HCT116 (cell line): ENCODE data around the gene DFFA. TPM values are rescaled to one million over a fixed set of nuclear protein-coding genes. Genes with fewer than 3 reads are reported as not detected.

Experiments used
- ATAC-seq: fragments of 200-7000 bp; cut with Tn5 transposase; 2 replicates; pipeline ENCODE4 v1.9.1; 2020; ENCODE audit warnings: mild to moderate bottlenecking, moderate library complexity
- BruUV-seq: library from RNA; stranded (reverse); fragments of 400-500 nt; replicated peaks from 2 replicates; lab custom pipeline; 2021; lab: Mats Ljungman, UMichigan
- CTCF ChIA-PET: fragments of 300-600 bp; sonication (Branson Sonifier 250); formaldehyde crosslinking; loops from one replicate; lab custom pipeline; 2021; ENCODE audit warnings: antibody characterized with exemption; lab: Charles Lee
- POLR2A ChIA-PET: fragments of 300-600, 350-600 bp; sonication (Branson Sonifier 250); formaldehyde crosslinking; loops from one replicate; lab custom pipeline; 2021; ENCODE audit warnings: antibody characterized with exemption; lab: Charles Lee
- RAD21 ChIA-PET, 2 experiments: fragments of 300-600 bp; sonication (Branson Sonifier 250); formaldehyde crosslinking; loops; one replicate each; lab custom pipeline; 2023; ENCODE audit warnings: low total read pairs in 2 of 2; ENCODE audit not compliant: uncharacterized antibody in 2 of 2, unreplicated experiment in 2 of 2, low non-redundant PET in 1 of 2; lab: Charles Lee
- DNase-seq: peaks from one replicate; pipeline ENCODE4 v3.0.0-alpha.2; 2010; ENCODE audit warnings: low read depth, low spot score
- H2AFZ ChIP-seq: fragments of 200-600 bp; shearing (Covaris generic), sonication (generic); 2 replicates; pipeline ENCODE4 v1.6.1; 2017; ENCODE audit warnings: low read depth, mixed run types, mixed read lengths, antibody characterized with exemption, low read length; ENCODE audit not compliant: poor library complexity, severe bottlenecking
- H3K27ac ChIP-seq: 2 replicates; pipeline ENCODE4 v1.5.1; 2012; ENCODE audit warnings: low read depth, low read length
- H3K27me3 ChIP-seq: fragments of 200-600 bp; sonication (generic); 2 replicates; pipeline ENCODE4 v1.6.1; 2016; ENCODE audit warnings: mixed run types, low read length, mixed read lengths; ENCODE audit not compliant: insufficient read depth
- H3K36me3 ChIP-seq, 2 experiments: fragments of 200-500 bp in 1 of 2; fragments of 200-600 bp in 1 of 2; sonication (Bioruptor generic) in 1 of 2; sonication (generic) in 1 of 2; 2 replicates each; pipeline versions ENCODE4 v1.5.1 to v1.6.1; 2014 to 2016; ENCODE audit warnings: low read length in 2 of 2, inconsistent platforms in 1 of 2, mixed read lengths in 1 of 2, mixed run types in 1 of 2; ENCODE audit not compliant: insufficient read depth in 2 of 2, control insufficient read depth in 1 of 2
- H3K4me1 ChIP-seq, 2 experiments: fragments of 200-600 bp in 1 of 2; sonication (generic) in 1 of 2; 2 replicates each; pipeline versions ENCODE4 v1.5.1 to v1.6.1; 2012 to 2017; ENCODE audit warnings: low read length in 2 of 2, inconsistent platforms in 1 of 2, mild to moderate bottlenecking in 1 of 2, mixed read lengths in 1 of 2, mixed run types in 1 of 2, moderate library complexity in 1 of 2; ENCODE audit not compliant: insufficient read depth in 2 of 2, control insufficient read depth in 1 of 2
- H3K4me2 ChIP-seq: fragments of 200-600 bp; sonication (generic); 2 replicates; pipeline ENCODE4 v1.6.1; 2017; ENCODE audit warnings: mixed run types, low read length, mixed read lengths
- H3K4me3 ChIP-seq, 2 experiments: fragments of 200-600 bp in 1 of 2; sonication (generic) in 1 of 2; replicated peaks in 1 of 2; 2 replicates each; pipeline ENCODE4 v1.5.1; 2011 to 2016; ENCODE audit warnings: low read length in 2 of 2, control low read depth in 1 of 2, low read depth in 1 of 2, mild to moderate bottlenecking in 1 of 2, mixed read lengths in 1 of 2, mixed run types in 1 of 2
- H3K79me2 ChIP-seq: fragments of 200-600 bp; sonication (generic); 2 replicates; pipeline ENCODE4 v1.6.1; 2017; ENCODE audit warnings: mild to moderate bottlenecking, mixed run types, low read length, moderate library complexity, mixed read lengths; ENCODE audit not compliant: insufficient read depth
- H3K9ac ChIP-seq: fragments of 200-600 bp; sonication (generic); 2 replicates; pipeline ENCODE4 v1.6.1; 2016; ENCODE audit warnings: low read length, mixed read lengths
- H3K9me2 ChIP-seq: fragments of 200-600 bp; sonication (generic), shearing (Covaris generic); 2 replicates; pipeline ENCODE4 v1.6.1; 2017; ENCODE audit warnings: mixed run types, mild to moderate bottlenecking, moderate library complexity; ENCODE audit not compliant: insufficient read depth
- H3K9me3 ChIP-seq, 2 experiments: fragments of 200-500 bp in 1 of 2; fragments of 200-600 bp in 1 of 2; sonication (Bioruptor generic) in 1 of 2; sonication (generic) in 1 of 2; 2 replicates each; pipeline ENCODE4 v1.6.1; 2014 to 2017; ENCODE audit warnings: low read length in 2 of 2, mixed read lengths in 2 of 2, inconsistent platforms in 1 of 2, low read depth in 1 of 2, mild to moderate bottlenecking in 1 of 2, mixed run types in 1 of 2, moderate library complexity in 1 of 2; ENCODE audit not compliant: control insufficient read depth in 1 of 2, insufficient read depth in 1 of 2
- H4K20me1 ChIP-seq: fragments of 200-600 bp; sonication (generic), shearing (Covaris generic); 2 replicates; pipeline ENCODE4 v1.6.1; 2017; ENCODE audit warnings: mixed run types, mild to moderate bottlenecking, moderate library complexity; ENCODE audit not compliant: insufficient read depth
- CEBPB ChIP-seq: IDR thresholded peaks from 2 replicates; pipeline ENCODE4 v1.6.1; 2012; ENCODE audit warnings: low read depth
- EGR1 ChIP-seq: IDR thresholded peaks from 2 replicates; pipeline ENCODE4 v1.6.1; 2012; ENCODE audit warnings: low read depth
- EZH2phosphoT487 ChIP-seq: fragments of 200-600 bp; IDR thresholded peaks from 2 replicates; pipeline ENCODE4 v1.6.1; 2018; ENCODE audit warnings: antibody characterized with exemption, borderline replicate concordance
- JUND ChIP-seq: IDR thresholded peaks from 2 replicates; pipeline ENCODE4 v1.6.1; 2012
- POLR2A ChIP-seq: IDR thresholded peaks from 2 replicates; pipeline ENCODE4 v1.7.0; 2011; ENCODE audit warnings: borderline replicate concordance; ENCODE audit not compliant: insufficient read depth, insufficient read length; ENCODE audit errors: extremely low read depth
- POLR2AphosphoS5 ChIP-seq: IDR thresholded peaks from 2 replicates; pipeline ENCODE4 v1.6.1; 2011; ENCODE audit warnings: mild to moderate bottlenecking, low read depth, low read length, moderate library complexity
- REST ChIP-seq: IDR thresholded peaks from 2 replicates; pipeline ENCODE4 v1.6.1; 2012; ENCODE audit warnings: low read depth
- SIN3A ChIP-seq: IDR thresholded peaks from 2 replicates; pipeline ENCODE4 v1.6.1; 2012; ENCODE audit warnings: low read depth
- SP1 ChIP-seq: IDR thresholded peaks from 2 replicates; pipeline ENCODE4 v1.6.1; 2012; ENCODE audit warnings: low read depth
- TCF7L2 ChIP-seq: IDR thresholded peaks from 2 replicates; pipeline ENCODE4 v1.7.0; 2011; ENCODE audit warnings: borderline replicate concordance, inconsistent platforms; ENCODE audit not compliant: insufficient read depth, insufficient read length; ENCODE audit errors: extremely low read depth
- intact Hi-C: fragments of 100-400 bp; cut with micrococcal nuclease; formaldehyde crosslinking; loops from 2 replicates; pipeline ENCODE4 v1.10.0; 2022
- total RNA-seq: library from RNA; stranded (reverse); gene quantifications from one replicate; pipeline ENCODE4 v1.2.1, GENCODE V29; 2021; ENCODE audit not compliant: unreplicated experiment
- TF ChIP-seq, protein P1 (sequence below): IDR thresholded peaks from 2 replicates; pipeline ENCODE4 v1.6.1; 2012

DFFA gene
- total RNA-seq, 1 experiment from 2014 or later, result 67.7 TPM

GRCh38 chr1:10421637-10422036 is 50.7 kb downstream of the DFFA start:
- Histone ChIP-seq H3K9ac (no peak overlapping the region), H2AFZ (no peak overlapping the region), H3K9me2 (no peaks in the 10 kb centered on the region), H3K36me3 (peaks cover 16 to 18% of the 10 kb centered on the region in 2 experiments), H3K9me3 (no peaks in the 10 kb centered on the region), H3K27ac (no peak overlapping the region), H3K27me3 (no peaks in the 10 kb centered on the region), H3K4me2 (no peak overlapping the region), H4K20me1 (no peaks in the 10 kb centered on the region), H3K4me3 (no peak overlapping the region), H3K4me1 (no peaks in the 10 kb centered on the region), H3K79me2 (no peaks in the 10 kb centered on the region)
- no TSS peak for BruUV-seq
- intact Hi-C loops, result no loop called here
- DNase-seq (no peak), ATAC-seq (no peak)
- POLR2A ChIA-PET, result no interaction called here
- CTCF ChIA-PET, result no interaction called here
- TF ChIP-seq SIN3A (no peak), SP1 (no peak), POLR2AphosphoS5 (no peak), CEBPB (no peak), REST (no peak), JUND (no peak), TCF7L2 (no peak), POLR2A (no peak), EGR1 (no peak), EZH2phosphoT487 (no peak)
- TF ChIP-seq, protein P1, sequence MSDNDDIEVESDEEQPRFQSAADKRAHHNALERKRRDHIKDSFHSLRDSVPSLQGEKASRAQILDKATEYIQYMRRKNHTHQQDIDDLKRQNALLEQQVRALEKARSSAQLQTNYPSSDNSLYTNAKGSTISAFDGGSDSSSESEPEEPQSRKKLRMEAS, result no peak
- RAD21 ChIA-PET, result no interaction called here
